GM12874 (cell line): ENCODE data around the gene CPB1.

Experiments used
- CTCF ChIP-seq: IDR thresholded peaks from 2 replicates; pipeline ENCODE4 v1.5.1; 2011; ENCODE audit warnings: low read depth, mild to moderate bottlenecking, control low read depth, low read length, moderate library complexity; ENCODE audit not compliant: insufficient read depth

Gene CPB1

DNA sequence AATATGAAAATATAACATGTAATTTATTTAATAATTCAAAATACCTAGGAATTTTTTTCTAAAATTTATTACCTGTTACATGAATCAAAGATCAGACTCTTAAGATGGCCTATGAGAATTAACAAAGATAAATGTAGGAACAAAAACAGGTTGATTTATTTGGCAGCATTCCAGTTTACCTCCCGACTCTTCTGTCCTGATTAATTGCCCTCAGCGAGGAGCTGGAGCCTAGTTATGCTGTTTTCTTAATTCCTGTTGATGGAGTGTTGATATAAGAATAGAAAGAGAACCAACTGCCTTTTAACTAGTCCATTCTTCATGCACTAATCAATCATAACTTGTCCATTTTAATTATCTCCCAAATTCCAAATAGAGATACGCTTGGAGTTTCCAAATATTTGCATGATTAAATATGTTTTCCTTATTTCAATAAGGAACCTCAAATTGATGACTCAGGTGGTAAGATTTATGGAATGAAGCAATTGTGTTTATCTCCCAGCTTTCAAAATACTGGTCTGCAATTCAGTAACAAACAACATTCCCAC lies 10.6 kb upstream of the CPB1 start:
- no peak for TF ChIP-seq CTCF

GRCh38 chr3:148820361-148821245 lies 7.0 kb upstream of the CPB1 start:
- TF ChIP-seq CTCF = no peak

- no peak for TF ChIP-seq CTCF
These were observed 4.6 kb upstream of the CPB1 start for GRCh38 chr3:148823026-148823425.

DNA sequence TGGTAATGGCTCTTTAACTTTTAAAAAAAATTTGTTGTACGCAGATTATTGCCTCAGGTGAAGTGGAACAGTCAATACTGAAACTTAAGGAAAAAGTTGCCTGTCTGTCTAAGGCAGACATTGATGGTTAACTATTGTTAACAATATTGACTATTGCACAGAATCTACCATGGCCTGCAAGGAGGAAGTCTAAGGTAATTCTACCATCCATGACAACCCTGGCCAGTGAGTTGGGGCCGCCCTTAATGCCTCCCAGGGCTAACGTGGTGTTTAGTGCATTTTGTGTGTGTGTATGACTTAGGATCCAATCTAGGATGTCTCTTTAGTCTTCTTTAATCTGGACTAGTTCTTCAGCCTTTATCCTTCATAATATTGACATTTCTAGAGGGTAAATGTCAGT lies 2.1 kb upstream of the CPB1 start:
- no peak for TF ChIP-seq CTCF

DNA sequence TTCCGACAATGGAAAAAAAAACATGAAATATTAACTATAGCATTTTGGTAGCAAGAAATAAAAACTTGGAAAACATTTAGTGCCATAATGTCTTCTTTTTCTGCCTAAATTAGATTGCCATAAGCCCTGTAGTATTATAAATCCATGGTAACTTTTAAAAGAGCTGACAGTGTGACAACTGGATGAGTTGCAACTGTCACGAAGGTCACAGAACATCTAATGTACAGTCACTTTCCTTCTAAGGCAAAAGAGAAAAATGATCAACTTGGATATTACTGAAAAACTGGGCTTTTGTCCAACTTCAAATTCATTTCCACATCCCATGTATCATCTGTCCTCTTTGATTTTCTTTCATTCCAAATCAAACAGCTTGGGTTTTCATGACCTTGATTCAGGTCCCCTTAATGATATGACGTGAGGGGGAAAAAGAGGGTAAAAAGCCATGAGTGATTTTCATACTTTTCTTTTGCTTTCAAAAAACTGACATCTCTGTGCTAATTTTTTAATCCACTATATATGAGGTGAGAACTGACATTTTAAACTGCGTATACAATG lies 602 bp downstream of the CPB1 start:
- TF ChIP-seq CTCF = no peak

GRCh38 chr3:148829926-148830325 lies 2.3 kb downstream of the CPB1 start:
- TF ChIP-seq CTCF = no peak

DNA sequence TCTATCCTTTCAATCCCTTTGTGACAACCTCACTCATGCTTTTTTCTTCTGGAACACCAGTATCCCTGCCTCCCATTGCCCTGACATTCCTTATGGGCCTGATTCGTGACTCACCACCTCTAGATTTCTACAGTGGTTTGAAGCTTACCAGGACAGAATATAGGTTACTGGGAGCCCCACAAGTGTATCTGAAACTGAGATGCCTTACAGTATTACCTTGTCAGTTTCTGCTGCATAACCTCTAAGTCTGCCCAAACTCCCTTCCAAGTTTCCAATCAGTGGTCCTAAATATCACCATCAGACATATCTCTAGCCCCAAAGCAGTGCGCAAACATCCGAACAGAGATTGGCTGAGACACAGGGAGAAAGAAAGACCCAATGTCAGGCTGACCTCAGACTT lies 5.6 kb downstream of the CPB1 start:
- TF ChIP-seq CTCF = no peak
